ENCODE results near the gene PTPN23.

The PTPN23 gene

DNA sequence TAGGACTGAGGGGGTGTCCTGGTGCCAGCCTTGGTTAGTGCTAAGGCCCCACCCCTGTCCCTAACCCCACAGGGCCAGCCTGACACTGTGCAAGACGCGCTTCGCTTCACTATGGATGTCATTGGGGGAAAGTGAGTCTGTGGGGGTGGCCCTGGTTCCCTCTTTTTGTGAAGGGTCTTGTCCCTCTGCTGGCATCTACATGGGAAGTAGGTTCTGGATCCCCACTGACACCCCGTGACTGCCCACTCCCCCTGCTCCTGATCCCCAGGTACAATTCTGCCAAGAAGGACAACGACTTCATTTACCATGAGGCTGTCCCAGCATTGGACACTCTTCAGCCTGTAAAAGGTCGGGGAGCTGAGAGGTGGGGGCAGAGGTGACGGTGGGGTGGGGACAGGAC lies 26.4 kb downstream of the PTPN23 start:
- Histone ChIP-seq H3K4me3 (ENCODE audit: low read depth, low read length) (no peak overlapping the region), H3K36me3 (peaks cover 9% of the 10 kb centered on the region), H3K4me1 (no peaks in the 10 kb centered on the region), H3K9me3 (no peaks in the 10 kb centered on the region), H3K27me3 (no peaks in the 10 kb centered on the region)
- TF ChIP-seq, protein P1, sequence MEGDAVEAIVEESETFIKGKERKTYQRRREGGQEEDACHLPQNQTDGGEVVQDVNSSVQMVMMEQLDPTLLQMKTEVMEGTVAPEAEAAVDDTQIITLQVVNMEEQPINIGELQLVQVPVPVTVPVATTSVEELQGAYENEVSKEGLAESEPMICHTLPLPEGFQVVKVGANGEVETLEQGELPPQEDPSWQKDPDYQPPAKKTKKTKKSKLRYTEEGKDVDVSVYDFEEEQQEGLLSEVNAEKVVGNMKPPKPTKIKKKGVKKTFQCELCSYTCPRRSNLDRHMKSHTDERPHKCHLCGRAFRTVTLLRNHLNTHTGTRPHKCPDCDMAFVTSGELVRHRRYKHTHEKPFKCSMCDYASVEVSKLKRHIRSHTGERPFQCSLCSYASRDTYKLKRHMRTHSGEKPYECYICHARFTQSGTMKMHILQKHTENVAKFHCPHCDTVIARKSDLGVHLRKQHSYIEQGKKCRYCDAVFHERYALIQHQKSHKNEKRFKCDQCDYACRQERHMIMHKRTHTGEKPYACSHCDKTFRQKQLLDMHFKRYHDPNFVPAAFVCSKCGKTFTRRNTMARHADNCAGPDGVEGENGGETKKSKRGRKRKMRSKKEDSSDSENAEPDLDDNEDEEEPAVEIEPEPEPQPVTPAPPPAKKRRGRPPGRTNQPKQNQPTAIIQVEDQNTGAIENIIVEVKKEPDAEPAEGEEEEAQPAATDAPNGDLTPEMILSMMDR (IDR thresholded peaks at IDR 0.05; ENCODE audit: low read depth, low read length) = no peak
- no peak for DNase-seq

DNA sequence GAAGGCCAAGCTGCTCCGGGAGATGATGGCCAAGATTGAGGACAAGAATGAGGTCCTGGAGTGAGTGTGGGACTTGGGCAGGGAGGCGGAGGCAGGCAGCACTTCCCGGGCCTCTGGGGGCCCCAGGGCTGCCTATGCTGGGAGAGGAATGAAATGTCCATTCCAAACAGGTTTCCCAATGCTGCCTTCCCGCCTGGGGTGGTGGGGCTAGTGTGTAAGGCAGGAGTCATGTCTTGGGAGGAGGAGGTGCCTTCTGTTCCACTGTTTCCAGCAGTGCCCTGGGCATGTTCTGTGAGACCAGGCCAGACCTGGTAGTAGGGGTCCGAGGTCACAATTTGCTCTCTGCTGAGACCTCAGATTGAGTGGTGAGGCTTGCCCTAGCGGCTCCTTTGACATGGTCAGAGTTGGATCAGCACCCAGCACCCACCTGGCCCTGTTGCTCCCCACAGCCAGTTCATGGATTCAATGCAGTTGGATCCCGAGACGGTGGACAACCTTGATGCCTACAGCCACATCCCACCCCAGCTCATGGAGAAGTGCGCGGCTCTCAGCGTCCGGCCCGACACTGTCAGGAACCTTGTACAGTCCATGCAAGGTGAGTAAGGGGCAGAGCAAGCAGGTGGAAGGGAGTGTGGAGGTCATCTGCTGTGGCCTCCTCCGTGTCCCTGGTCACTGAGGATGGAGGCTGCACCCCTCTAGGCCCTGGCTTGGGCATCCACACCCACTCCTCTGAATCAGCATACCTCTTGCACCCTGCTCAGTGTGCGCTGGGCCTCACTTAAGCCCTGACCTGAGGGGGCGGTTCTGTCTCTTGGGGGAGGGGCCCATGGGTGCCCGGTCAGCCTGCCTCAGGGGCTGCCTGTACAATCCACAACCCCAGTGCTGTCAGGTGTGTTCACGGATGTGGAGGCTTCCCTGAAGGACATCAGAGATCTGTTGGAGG lies 27.3 kb downstream of the PTPN23 start:
- Histone ChIP-seq H3K9me3 (no peaks in the 10 kb centered on the region), H3K4me1 (no peaks in the 10 kb centered on the region), H3K4me3 (ENCODE audit: low read depth, low read length) (no peak overlapping the region), H3K27me3 (no peaks in the 10 kb centered on the region), H3K36me3 (peaks cover 11% of the 10 kb centered on the region)
- DNase-seq = no peak
- TF ChIP-seq, protein P1 (IDR thresholded peaks at IDR 0.05; ENCODE audit: low read depth, low read length) = no peak

DNA sequence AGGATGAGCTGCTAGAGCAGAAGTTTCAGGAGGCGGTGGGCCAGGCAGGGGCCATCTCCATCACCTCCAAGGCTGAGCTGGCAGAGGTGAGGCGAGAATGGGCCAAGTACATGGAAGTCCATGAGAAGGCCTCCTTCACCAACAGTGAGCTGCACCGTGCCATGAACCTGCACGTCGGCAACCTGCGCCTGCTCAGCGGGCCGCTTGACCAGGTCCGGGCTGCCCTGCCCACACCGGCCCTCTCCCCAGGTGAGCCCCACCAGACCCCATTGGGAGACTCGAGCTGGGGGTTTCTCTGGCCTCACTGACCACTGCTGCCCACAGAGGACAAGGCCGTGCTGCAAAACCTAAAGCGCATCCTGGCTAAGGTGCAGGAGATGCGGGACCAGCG lies 28.0 kb downstream of the PTPN23 start:
- Histone ChIP-seq H3K4me1 (no peaks in the 10 kb centered on the region), H3K9me3 (no peaks in the 10 kb centered on the region), H3K4me3 (ENCODE audit: low read depth, low read length) (no peak overlapping the region), H3K36me3 (peaks cover 17% of the 10 kb centered on the region), H3K27me3 (no peaks in the 10 kb centered on the region)
- TF ChIP-seq, protein P1 (IDR thresholded peaks at IDR 0.05; ENCODE audit: low read depth, low read length) = no peak
- DNase-seq = no peak

DNA sequence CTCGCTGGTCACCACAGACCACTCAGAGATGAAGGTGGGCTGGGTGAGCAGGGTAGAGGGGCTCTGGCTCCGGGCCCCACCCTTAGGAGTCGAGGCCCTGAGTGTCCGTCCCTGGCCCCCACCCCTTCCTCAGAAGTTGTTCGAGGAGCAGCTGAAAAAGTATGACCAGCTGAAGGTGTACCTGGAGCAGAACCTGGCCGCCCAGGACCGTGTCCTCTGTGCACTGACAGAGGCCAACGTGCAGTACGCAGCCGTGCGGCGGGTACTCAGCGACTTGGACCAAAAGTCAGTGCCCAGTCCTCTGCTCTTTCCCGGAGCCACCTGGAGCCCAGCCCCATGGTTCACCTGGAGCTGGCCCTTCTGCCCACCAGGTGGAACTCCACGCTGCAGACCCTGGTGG lies 28.5 kb downstream of the PTPN23 start:
- no peak for DNase-seq
- no peak overlapping the region for H3K4me3 ChIP-seq (ENCODE audit: low read depth, low read length)
- H3K27me3 ChIP-seq = no peaks in the 10 kb centered on the region
- no peaks in the 10 kb centered on the region for H3K4me1 ChIP-seq
- H3K9me3 ChIP-seq = no peaks in the 10 kb centered on the region
- TF ChIP-seq, protein P1 (IDR thresholded peaks at IDR 0.05; ENCODE audit: low read depth, low read length) = no peak
- peaks cover 22% of the 10 kb centered on the region for H3K36me3 ChIP-seq

DNA sequence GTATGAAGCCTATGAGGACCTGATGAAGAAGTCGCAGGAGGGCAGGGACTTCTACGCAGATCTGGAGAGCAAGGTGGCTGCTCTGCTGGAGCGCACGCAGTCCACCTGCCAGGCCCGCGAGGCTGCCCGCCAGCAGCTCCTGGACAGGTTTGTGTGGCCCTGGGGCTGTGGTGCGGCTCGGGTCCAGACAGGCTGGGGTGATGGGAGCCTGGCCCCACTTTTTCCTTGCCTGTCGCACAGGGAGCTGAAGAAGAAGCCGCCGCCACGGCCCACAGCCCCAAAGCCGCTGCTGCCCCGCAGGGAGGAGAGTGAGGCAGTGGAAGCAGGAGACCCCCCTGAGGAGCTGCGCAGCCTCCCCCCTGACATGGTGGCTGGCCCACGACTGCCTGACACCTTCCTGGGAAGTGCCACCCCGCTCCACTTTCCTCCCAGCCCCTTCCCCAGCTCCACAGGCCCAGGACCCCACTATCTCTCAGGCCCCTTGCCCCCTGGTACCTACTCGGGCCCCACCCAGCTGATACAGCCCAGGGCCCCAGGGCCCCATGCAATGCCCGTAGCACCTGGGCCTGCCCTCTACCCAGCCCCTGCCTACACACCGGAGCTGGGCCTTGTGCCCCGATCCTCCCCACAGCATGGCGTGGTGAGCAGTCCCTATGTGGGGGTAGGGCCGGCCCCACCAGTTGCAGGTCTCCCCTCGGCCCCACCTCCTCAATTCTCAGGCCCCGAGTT lies 29.0 kb downstream of the PTPN23 start:
- peaks cover 27% of the 10 kb centered on the region for H3K36me3 ChIP-seq
- H3K4me1 ChIP-seq = no peaks in the 10 kb centered on the region
- H3K27me3 ChIP-seq = no peaks in the 10 kb centered on the region
- TF ChIP-seq, protein P1 (IDR thresholded peaks at IDR 0.05; ENCODE audit: low read depth, low read length) = no peak
- H3K9me3 ChIP-seq = no peaks in the 10 kb centered on the region
- DNase-seq = no peak
- no peak overlapping the region for H3K4me3 ChIP-seq (ENCODE audit: low read depth, low read length)

DNA sequence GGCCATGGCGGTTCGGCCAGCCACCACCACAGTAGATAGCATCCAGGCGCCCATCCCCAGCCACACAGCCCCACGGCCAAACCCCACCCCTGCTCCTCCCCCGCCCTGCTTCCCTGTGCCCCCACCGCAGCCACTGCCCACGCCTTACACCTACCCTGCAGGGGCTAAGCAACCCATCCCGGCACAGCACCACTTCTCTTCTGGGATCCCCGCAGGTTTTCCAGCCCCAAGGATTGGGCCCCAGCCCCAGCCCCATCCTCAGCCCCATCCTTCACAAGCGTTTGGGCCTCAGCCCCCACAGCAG lies 29.5 kb downstream of the PTPN23 start:
- Histone ChIP-seq H3K4me3 (ENCODE audit: low read depth, low read length) (no peak overlapping the region), H3K36me3 (peaks cover 30% of the 10 kb centered on the region), H3K27me3 (no peaks in the 10 kb centered on the region), H3K4me1 (no peaks in the 10 kb centered on the region), H3K9me3 (no peaks in the 10 kb centered on the region)
- DNase-seq = no peak
- TF ChIP-seq, protein P1 (IDR thresholded peaks at IDR 0.05; ENCODE audit: low read depth, low read length) = no peak

All from BE2C (cell line).